MM.1S (cell line): Measurements from ENCODE around the gene SLPI.

Experiments
- CTCF ChIP-seq: fragments of 300-600 bp; sonication (generic); IDR thresholded peaks from 2 replicates; pipeline ENCODE4 v1.5.1; 2016; ENCODE audit warnings: antibody characterized with exemption, low read length, mixed read lengths
- EZH2 ChIP-seq: fragments of 300-600 bp; sonication (generic); optimal IDR thresholded peaks from 2 replicates; pipeline ENCODE3; 2017; ENCODE audit warnings: low read depth, mild to moderate bottlenecking, antibody characterized with exemption, low read length, mixed read lengths
- EZH2phosphoT487 ChIP-seq: fragments of 300-600 bp; sonication (generic); IDR thresholded peaks from 2 replicates; pipeline ENCODE4 v1.6.1; 2018; ENCODE audit warnings: antibody characterized with exemption, low read length

GRCh38 chr20:45294659-45295058 is 40.3 kb upstream of the SLPI start:
- TF ChIP-seq CTCF (no peak), EZH2 (no peak), EZH2phosphoT487 (no peak)
